GM21576 (cell line): ENCODE measurements around the gene ADK.

Experiments used
- ATAC-seq: cut with Tn5 transposase; IDR thresholded peaks from one replicate; pipeline ENCODE4 v1.9.1; 2021; ENCODE audit warnings: mild to moderate bottlenecking, moderate library complexity; ENCODE audit not compliant: unreplicated experiment

The ADK gene

DNA sequence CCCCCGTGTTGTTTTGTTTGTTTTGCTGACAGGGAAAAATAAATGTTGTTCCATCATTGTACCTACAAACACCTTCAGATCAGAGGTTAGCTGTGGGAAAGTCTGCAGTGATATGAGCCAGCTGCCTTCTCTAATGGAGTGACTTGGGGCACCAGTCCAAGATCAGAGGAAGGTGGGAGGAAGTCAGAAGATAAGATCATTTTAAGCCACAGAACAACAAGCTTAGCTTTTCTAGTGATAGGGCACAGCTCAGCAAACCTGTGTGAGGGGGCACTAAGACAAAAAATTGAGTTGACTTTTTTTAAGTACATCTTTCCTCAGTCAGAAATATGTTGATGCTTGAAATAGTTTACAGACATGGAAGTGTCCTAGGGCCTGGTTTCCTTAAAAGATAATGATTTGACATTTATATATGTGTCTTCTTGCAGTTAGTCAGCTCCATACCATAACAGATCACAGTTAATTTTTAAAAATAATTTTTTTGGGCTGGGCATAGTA, 435.1 kb downstream of the ADK start:
- no peak for ATAC-seq

DNA sequence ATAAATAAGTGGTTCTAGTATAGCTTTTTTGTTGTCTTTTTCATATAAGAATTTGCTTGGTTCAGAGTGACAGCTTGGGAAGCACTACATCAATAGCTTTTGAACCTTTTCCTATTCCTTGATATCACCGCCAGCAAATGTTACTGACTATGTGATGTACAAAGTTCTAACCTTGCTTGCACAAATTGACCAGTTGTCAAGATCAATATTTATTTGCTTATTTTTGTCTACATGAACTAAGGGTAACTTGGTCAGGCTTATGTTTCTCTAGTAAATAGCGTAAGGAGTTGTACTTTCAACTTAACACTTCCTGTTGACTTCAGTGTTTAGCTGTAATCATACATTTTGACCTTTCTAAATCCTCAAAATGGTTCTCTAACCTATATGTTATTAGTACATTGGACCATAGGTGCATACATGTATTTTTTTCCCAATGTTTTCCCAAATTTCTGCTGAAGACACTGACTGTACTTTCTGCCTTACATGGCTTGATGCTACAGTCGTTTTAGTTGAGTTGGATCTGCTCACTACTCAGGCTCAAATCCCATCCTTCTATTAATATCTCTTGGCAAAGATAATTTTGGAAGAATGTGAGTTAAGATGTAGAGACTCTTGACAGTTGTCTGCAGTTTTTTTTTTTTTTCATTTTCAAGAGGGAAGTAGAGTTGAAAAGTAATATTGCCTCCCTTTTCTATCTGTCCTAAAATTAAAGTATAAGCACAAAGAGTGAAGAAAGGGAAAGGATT, 436.3 kb downstream of the ADK start:
- no peak for ATAC-seq

DNA sequence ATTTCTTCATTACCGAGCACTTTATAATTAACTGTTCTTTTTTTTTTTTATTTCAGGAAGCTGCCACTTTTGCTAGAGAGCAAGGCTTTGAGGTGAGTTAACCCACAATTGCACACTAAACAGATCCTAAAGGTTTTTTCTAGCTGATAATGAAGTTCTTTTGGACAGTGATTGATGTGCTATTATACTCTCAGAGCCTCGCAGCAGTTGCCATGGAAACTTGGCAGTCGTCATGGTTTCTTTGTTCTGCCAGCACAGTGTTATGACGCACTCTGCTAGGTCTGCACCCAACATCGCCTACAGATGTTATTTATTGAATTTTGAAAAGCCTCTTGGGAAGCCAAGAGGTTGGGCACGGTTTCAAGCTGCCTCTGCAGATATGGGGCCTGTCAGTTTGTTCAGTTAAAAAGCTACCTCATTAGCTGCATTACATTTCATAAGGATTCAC, 438.2 kb downstream of the ADK start:
- no peak for ATAC-seq

DNA sequence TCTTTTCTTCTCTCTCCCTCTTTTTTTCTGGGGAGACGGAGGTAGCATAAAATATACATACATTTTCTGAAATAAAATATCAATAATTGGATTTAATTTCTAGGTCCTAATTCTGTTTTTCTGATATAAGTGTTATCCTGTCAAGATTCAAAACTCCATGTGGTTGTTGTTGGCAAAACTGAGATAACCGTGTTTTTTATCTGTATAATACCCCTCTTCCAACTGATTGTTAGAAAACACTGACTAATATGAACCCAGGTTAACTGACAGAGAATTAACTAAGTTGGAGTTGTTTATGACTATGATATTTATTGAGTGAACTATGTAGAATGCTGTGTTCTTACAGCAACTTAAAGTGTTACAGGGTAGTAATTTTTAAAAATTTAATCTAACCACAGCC, 438.8 kb downstream of the ADK start:
- ATAC-seq = no peak

DNA sequence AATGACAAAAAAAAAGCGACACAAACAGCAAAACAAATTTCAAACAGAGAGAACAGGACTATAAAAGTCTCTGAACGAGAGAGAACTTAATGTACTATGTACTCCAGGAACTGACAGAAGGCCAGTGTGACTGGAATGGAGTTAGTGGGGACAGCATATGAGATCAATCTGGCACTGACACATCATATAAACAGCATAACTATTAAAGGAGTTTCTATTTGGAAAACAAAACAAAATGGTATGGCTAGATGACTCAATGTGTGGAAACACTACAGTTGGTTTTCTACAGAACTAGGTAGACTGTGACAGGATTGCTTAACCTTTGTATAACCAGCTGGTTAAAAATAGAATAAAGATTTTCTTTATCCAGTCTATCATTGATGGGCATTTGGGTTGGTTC, 442.4 kb downstream of the ADK start:
- no peak for ATAC-seq

DNA sequence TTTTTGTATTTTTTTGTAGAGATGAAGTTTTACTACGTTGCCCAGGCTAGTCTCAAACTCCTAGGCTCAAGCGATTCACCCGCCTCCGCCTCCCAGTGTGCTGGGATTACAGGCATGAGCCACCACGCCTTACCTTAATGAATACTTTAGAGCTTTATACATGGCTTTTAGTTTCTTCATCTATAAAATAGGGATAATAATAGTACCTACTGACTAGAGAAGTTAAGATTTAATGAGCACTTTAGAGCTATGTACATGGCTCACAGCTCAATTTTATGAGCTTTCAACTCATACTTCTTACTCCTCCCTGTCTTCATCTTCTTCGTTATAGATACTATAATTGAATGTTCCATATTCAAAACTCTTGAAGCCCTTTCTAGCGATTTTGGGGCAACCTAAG, 445.7 kb downstream of the ADK start:
- no peak for ATAC-seq

DNA sequence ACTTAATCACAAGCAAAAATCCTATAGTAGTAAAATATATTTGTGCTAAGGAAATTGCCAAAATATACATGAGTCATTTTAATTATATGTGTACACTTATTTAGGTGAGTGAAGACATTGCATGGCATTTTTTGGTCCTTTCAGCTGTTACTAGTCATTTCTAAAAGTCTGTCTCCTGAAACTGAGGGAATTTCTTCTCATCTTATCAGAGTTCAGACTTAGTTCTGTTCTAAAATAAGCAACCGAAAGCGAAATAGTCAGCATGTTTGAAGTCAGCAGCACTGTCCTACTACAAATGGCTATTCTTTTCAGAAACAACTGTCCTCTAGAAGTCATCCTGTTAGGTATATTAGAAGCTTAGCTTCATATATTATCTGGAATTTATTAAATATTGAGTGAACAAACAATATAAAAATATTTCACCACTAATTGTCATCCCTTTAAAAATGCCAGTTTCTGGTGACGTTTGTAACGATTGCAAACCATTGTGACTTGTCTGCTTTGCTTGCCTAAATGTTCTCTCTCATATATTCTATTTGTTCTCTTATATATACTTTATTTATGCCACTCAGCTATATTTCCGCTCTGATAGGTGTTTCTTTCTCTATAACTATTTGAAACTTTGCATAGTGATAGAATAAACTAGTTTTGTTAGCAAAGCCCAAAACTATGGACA, 448.0 kb downstream of the ADK start:
- no peak for ATAC-seq

DNA sequence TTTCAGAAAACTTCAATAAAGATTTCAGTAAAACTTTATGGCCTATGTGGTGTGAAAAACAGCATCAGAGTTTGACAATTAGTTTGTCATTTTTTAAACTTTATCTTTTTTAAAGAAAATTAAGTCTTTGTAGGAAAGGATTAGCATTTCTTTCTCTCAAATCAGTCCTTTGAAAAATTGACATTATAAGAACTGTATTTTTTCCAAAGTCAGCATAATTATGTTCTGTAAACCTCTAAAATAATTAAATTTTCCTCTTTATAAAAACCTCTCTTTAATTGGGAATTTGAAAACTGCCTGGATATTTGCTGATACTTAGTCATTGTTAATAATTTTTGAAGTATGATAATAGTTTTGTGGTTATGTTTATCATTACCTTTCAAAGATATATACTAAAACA, 448.7 kb downstream of the ADK start:
- ATAC-seq = no peak

DNA sequence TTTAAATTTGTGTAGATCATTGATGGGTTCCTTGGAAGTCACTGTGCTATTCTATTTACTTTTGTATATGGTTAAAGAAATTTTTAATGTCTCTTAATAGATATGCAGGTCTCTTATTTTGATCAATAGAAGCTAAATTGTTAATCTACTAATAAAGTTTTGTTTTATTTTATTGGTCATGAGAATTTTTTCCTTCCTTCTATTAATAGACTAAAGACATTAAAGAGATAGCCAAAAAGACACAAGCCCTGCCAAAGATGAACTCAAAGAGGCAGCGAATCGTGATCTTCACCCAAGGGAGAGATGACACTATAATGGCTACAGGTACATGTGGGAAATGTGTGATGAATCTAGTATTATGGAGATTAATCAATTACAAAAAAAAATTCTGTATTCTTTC, 449.1 kb downstream of the ADK start:
- no peak for ATAC-seq

DNA sequence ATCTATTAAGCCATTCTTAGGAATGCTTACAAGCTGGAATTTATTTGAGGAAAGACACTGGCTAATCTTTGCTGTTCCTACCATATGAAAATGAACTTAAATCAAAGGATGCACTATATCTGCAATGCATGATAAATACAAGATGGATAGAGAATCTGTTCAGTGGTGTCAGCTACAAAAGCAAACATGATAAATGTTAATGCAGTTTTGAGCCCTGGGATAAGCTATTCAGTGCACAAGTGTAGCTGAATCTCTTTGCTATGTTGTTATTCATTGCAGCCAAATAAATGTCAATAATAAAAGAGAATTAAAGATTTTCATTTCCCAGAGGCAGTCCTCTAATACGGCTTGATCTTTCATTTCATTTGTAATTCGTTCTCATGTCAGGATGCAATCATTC, 451.6 kb downstream of the ADK start:
- ATAC-seq = no peak

DNA sequence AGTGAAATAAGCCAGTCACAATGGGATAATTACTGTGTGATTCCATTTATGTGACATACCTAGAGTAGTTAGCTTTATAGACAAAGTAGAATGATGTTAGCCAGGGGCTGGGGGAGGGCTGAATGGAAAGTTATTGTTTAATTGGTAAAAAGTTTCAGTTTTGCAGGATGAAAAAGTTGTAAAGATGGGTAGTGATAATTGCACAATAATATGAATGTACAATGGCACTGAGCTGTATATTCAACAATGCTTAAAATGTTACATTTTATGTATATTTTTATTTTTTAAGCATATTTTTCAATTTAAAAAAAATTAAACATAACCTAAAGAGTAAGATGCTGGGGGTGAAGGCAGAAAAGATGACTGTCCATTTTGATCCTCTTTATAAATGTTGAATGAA, 459.3 kb downstream of the ADK start:
- ATAC-seq = no peak

DNA sequence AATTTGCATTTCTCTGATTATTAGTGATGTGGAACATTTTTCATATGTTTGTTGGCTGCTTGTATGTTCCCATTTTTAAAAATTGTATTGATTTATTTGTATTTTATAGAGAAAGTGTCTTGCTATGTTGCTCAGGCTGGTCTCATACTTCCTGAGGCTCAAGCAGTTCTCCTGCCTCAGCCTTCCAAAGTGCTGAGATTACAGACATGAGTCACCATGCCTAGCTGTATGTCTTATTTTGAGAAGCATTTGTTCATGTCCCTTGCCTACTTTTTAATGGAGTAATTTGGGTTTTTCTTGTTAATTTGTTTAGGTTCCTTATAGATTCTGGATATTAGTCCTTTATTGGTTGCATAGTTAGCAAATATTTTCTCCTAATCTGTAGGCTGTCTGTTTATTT, 461.2 kb downstream of the ADK start:
- ATAC-seq = no peak

DNA sequence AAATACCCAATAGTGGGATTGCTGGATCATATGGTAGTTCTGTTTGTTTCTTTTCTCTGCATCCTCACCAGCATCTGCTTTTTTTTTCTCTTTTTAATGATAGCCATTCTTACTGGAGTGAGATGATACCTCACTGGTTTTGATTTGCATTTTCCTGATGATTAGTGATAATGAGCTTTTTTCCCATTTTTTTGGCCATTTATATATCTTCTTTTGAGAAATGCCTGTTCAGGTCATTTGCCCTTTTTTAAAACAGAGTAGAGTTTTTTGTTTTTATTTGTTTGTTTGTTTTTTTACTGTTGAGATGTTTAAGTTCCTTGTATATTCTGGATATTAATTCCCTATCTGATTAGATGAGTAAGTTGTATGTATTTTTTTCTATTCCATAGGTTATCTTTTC, 469.6 kb downstream of the ADK start:
- no peak for ATAC-seq

DNA sequence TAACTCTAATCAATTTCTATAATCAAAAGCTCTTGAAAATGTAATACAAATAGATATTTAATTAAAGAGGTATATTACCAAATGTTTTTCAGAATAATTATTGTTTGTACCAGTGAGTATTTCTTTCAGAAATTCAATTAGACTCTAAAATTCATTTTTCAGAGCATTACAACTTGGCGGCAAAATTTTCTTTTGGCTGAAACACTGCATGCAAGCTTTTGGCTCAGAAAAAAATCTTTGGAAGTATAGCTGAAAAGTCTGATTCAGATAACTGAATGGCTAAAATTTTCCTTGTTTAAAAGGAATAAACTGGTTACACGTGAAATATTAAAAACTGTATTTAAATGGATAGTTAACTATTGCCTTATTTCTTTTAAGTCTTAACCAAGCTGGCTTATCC, 472.8 kb downstream of the ADK start:
- ATAC-seq = no peak

DNA sequence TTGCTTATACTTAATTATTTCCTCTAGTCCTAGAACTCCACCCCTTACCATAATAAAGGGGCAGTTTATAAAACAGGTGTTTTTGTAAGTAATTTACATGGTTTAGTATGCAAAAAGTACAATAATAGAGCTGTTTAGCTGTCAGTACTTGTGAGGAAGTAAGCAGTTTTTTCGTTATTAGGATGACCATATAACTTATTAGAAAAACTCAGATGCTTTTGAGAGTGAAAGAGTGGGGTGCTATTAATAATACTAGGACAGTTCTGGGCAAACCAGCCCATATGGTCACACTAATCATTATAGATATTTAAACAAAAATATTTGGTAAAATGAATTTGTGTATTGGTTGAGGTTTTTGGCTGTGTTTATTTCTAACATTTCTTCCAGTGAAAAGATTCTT, 473.5 kb downstream of the ADK start:
- no peak for ATAC-seq

DNA sequence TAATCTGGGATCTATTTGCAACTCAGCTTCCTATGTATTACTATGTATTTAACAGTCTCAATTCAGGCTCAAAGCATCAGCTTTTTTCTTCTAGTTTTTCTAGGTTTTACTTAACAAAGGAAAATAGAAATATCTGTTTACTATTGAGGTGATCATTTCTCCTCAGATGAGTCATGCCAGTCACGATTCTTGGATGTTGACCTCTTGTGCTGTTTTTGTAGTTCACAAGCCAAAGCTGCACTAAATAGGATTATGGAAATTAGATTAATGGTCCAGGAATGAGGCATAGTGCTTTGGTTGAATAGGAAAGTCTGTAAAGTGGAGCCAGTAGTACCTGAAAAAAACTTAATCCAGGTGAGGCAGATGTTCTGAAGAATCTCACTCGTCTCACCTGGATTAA, 477.1 kb downstream of the ADK start:
- ATAC-seq = no peak

DNA sequence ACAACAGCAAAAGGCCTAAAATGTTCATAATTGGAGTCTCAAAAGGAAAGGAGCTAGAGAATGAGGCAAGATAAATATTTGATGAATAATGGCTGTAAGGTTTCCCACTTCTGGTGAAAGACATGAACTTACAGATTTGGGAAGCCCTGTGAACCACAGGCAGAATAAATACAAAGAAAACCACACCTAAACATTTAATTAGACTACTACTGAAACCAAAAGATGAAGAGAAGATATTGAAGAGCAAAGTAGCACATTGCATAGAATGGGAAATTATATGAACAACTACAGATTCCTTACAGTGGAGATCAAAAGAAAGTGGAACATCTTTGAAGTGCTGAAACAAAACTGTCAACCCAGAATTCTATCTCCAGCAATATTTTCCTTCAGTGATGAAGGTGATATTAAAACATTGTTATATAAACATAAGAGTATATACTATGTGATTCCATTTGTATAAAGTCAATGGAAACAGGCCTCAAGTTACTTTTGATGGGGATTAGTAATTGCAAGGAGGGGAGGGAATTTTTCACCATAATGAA, 484.0 kb downstream of the ADK start:
- no peak for ATAC-seq

DNA sequence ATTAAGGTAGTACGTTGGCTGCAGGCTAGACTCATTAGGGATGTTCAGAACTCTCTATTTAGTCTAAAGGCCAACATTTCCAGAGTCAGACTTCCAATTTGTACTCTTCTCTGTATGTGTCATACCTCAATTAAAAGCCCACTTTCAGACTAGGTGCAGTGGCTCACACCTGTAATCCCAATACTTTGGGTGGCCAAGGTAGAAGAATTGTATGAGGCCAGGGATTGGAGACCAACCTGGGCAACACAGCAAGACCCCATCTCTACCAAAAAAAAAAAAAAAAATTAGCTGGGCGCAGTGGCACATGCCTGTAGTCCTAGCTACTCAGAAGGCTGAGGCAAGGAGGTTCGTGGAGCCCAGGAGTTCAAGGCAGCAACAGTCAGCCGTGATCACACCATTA, 484.6 kb downstream of the ADK start:
- ATAC-seq = no peak

DNA sequence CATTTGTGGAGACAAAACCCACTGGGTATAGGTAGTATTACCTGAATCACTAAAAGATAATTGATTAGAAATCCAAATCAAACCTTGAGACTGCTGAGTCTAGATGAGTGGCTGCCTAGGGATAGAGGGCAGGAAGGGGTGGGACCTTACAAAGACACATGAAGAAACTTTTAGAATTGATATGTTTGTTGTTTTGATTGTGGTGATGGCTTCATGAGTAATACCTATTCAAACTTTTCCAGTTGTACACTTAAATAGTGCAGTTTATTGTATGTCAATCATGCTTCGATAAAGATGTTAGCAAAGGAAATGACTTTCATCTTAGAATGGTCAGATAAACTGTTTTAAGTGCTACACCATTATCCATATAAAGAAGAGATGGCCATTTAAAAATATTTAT, 486.7 kb downstream of the ADK start:
- no peak for ATAC-seq

DNA sequence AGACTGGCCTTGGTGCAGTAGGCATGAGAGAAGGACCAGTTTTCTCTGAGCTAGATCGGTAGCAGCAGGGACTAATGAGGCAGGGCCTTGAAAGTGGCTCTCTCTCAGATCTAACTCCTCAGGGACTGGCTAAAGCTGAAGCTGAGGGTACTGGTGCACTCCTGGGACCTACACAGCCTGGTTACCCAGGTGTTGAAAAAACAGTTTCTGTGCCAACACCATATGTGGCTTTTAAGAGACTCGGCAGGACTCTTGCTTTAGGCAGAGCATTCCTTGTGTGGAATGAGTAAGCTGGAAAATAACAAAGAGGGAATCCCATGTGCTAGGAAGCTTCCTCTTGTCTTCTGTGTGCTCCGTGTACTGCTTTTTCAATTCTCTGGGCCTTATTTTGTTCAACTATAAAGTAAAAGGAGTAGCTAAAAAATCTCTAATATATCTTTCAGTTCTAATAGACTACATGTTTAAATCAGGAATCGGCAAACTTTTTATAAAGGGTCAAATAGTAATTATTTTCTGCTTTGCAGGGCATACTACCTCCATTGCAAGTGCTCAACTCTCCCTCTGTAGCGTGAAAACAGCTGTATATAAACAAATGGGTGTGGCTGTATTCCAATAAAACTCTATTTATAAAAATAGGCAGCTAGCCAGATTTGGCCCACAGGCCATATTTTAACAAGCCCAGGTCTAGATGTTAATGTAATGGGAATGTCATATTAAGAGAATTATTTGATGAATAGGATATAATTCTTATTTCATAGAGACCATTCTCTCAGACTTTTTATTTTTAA, 489.3 kb downstream of the ADK start:
- ATAC-seq = no peak

DNA sequence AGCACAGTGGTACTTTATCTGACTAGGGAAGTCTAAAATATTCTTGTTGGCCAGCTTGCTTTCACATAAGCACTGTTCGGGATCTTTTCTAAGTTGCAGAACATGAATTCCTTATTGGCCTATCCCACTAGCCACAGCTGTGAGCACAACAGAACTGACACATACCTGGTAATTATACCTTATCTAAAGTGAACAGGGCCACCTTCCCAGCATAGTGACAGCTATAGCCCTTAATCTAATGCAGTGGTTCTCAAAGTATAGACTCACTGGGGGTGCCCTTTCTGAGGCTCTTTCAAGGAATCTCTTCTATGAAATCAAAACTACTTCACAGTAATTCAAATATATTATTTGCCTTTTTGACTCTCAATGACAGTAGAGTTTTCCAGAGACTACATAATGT, 490.6 kb downstream of the ADK start:
- no peak for ATAC-seq
